Measurements from ENCODE around the gene KCNK1. TPM values are rescaled to one million over a fixed set of nuclear protein-coding genes. Genes with fewer than 3 reads are reported as not detected.

Gene KCNK1
- polyA plus RNA-seq, 4 donors = 7.2 to 9.2 (median 7.7) TPM

DNA sequence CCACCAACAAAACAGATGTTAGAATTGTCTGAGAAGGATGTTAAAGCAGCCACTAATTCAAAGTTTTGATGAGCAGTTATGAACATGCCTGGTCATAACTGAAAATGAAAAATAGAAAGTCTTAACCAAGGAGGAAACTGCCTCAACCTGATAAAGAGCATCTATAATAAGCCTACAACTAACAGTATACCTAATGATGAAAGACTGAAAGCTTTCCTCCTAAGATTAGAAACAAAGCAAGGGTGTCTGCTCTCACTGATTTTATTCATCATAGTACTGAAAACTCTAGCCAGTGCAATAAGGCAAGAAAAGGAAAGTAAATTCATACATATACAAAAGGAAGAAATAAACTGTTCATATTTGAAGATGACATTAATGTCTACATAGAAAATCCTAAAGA is 82.0 kb downstream of the KCNK1 start:
- no peak for DNase-seq (ENCODE audit: low read depth in 4 of 4, low spot score in 3 of 4)

DNA sequence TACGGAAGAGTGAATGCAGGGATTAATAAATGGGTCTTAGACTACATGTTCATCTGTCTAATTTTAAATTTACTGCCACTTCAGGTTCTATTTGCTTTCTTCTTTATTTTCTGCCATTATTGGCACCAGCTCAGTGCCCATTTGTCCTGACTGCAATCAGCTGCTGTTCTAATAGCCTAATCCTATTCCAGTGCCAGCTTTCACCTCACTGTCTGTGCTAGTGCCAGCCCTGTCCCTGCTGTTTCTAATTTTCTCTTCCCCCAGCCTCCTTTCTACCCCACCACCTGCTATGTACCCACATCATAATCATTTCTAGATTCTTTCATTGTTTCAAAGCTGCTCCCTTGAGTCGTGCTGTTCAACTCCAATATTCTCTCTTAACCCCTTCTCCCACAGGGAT is 86.4 kb downstream of the KCNK1 start:
- DNase-seq (ENCODE audit: low read depth in 4 of 4, low spot score in 3 of 4) = no peak

DNA sequence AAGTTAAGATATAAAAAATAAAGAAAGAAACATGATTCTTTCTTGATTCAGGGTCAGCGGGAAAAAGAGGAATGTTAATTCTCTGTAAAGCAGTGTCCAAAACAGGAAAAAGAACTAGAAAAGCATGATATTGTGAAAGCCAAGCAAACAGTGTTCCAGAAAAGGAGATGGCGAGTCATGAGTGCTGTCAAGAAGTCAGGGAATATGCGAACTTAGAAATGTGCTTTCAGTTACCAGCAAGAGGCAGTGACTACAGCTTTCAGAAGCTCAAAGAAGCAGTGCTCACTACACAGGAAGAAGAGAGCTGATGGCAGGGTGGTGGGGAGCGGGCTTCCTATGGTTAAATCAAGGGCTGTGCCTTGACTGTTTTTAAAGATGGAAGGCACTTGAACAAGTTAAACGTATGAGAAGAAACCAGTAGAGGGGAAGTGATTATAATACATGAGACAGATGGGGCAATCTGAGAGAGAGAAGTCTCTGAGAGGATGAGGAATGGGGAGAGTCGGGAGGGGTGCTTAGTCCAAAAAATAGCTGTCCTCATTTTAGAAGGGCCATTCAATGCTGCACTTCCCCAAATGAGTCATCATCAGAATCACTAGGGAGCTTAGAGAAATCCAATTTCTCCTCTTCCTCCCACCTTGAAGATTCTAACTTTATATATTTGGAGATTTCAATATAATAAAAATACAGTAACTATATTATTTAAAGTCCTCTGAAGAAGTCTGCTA is 90.4 kb downstream of the KCNK1 start:
- no peak for DNase-seq (ENCODE audit: low read depth in 4 of 4, low spot score in 3 of 4)

GRCh38 chr1:233704898-233705723 is 91.2 kb downstream of the KCNK1 start:
- DNase-seq (ENCODE audit: low read depth in 4 of 4, low spot score in 3 of 4) = no peak

DNA sequence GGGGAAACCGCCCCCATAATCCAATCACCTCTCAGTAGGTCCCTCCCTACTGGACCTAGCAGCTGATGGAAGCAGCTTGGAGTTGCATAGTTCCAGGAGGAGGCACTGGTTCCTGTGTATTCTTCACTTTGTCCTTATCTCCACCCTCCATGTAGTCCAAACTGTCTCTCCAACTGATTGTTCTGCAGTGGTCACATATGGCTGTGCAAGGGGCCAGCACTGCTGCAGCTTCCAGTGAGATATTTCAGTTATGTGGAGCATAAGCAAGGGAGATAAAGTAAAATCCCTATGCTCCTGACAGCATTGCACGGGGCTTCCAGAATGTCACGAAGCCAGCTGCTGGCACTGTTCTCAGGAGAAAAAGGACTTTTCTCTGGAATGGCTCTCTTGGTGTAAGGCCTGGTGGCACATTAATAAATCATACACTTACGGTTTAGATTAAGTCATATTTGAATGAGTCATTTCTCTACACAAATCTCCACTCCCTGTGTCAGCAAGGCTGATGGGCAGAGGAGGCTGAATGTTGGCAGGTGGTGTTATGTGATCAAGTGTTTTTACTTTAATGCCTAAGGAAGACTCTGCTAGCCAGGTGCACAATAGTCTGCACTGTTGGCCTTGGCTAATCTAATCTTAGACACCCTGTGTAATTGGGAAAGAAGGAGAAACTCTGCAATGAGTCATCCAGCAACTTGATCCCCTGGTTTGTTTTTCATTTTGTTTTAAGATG is 93.4 kb downstream of the KCNK1 start:
- DNase-seq (ENCODE audit: low read depth in 4 of 4, low spot score in 3 of 4) = no peak

DNA sequence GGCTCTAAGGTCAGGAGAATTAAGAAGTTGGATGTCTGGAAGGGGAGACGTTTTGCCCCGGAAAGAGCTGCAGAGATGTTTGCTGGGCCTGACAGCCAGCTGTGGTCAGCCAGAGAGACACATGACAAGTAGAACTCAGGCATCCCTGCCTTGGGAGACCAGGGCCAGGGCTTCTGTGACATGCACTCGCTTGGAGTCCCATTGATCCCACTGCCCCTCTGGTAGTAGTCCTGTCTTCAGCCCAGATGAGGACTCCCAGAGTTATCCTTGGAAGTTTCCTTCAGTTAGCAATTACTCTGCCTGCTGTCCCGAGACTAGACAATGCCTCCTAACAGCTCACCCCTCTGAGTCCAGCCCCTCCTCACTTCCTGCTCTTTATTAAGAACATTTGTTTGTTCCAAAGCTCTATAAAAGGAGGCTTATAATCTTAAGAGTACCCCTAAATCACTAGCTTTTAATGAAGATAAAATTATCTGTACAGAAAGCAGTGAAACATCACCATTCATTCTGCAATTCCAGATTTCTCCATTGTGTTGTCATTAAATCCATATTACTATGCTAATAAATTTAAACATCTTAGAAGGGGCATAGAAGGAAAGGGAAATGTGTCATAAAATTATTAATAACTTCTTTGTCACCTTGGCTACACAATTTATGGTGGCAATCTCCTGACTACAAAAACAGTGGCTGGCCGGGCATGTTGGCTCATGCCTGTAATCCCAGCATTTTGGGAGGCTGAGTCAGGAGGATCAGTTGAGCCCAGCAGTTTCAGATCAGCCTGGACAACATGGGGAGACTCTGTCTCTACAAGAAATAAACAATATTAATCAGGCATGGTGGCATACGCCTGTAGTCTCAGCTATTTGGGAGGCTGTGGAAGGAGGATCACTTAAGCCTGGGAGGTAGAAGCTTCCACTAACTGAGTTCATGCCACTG is 94.2 kb downstream of the KCNK1 start:
- no peak for DNase-seq (ENCODE audit: low read depth in 4 of 4, low spot score in 3 of 4)

DNA sequence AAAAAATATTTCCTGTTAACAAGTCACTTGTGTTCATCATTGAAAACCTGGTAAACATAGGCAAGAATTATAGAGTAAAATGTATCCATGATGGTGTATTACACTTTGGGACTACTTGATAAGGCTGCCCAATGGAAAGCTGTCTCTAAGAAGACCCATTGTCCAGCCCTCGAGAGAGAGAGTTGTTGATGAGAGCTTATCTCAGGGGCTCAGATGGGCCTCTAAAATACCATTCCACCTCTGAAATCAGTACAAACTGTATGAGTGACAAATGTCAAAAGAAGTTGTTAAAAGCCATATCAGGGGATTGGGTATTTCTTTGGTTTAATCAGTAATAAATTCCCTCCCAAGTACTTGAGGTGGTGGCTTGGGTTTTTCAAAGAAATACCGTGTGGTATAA is 96.1 kb downstream of the KCNK1 start:
- DNase-seq (ENCODE audit: low read depth in 4 of 4, low spot score in 3 of 4) = no peak

DNA sequence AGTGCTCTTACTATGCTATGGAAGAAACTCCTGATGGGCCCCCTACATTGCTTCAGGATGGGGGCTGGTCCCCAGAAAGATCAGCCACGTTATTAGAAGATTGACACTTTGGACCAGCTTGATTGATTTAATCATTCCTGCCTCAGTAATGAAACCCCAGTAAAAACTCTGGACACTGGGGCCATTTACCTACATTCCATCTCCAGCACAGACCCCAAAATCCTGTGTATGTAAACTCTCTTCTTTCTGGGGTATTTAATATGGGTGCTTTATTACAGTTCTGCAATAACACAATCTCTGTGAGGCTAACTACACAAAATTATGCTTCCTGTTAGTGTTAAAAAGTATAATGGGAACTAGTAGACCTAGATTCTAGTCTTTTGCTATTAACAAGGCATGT is 96.6 kb downstream of the KCNK1 start:
- DNase-seq (ENCODE audit: low read depth in 4 of 4, low spot score in 3 of 4) = no peak

GRCh38 chr1:233714631-233715217 is 100.8 kb downstream of the KCNK1 start:
- DNase-seq (ENCODE audit: low read depth in 4 of 4, low spot score in 3 of 4) = no peak

DNA sequence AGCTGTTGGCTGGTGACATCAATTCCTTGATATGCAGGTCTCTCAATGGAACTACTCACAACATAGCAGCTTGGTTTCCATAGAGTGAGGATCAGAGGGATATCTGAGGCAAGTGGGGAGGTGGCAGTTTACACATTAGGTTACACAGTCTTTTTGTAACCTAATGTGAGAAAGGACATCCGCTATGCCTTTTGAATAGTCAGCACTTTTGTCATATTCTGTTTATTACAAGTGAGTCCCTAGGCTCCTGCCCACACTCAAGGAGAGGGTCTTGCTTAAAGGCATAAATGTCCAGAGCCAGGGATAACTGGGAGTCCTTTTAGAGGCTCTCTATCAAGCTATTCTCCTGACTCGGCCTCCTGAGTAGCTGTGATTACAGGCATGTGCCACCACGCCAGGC is 104.2 kb downstream of the KCNK1 start:
- no peak for DNase-seq (ENCODE audit: low read depth in 4 of 4, low spot score in 3 of 4)

GRCh38 chr1:233719655-233720341 is 105.9 kb downstream of the KCNK1 start:
- no peak for DNase-seq (ENCODE audit: low read depth in 4 of 4, low spot score in 3 of 4)

DNA sequence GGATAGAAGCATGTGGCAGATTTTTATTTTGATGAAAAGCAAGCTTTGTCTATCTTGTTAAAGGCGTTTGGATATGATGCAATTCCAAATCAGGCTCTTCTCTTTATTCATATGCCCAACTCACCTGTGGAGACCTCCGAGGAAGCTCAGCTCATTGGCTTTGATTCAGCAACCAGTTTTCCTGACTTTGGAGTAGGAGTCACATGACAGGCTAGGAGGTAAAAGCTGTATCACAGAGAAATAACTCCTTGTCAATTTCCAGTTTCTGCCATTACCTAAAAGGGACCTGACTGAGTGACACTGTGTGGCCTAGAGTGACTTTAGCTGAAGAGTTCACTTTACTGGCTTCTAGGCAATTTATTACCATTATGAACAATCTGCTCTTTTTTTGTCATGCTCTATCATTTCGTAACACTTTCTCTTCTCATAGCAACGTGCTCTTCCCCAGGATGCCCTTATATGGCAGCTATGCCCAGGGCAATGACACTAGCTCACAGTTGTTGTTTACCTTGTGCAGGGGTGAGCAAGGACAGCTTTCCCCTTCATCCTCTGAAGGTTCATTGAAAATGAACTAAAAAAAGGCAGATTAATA is 107.2 kb downstream of the KCNK1 start:
- DNase-seq (ENCODE audit: low read depth in 4 of 4, low spot score in 3 of 4) = no peak

Data from right renal pelvis (tissue), 4 donors.